Lower leg skin (tissue), 3 donors: Measurements from ENCODE around the gene CSRP2.

Experiments used
- CTCF ChIP-seq, 3 donors: fragments of 450-650 bp; IDR thresholded peaks; one replicate each; pipeline ENCODE4 v1.5.1; 2016; ENCODE audit warnings: antibody characterized with exemption in 3 of 3, mild to moderate bottlenecking in 3 of 3, moderate library complexity in 2 of 3
- POLR2A ChIP-seq, 2 donors: fragments of 450-650 bp; IDR thresholded peaks; one replicate each; pipeline ENCODE4 v1.6.1; 2016 to 2017; ENCODE audit warnings: antibody characterized with exemption in 2 of 2, mild to moderate bottlenecking in 1 of 2, moderate library complexity in 1 of 2

- TF ChIP-seq CTCF (IDR thresholded peaks at IDR 0.05) (no peak), POLR2A (IDR thresholded peaks at IDR 0.05) (no peak)
Observed at GRCh38 chr12:76874491-76875190, 4.2 kb downstream of the CSRP2 start.
